GM21360 (cell line): ENCODE results near the gene SLC22A31.

Source experiments
- ATAC-seq: cut with Tn5 transposase; IDR thresholded peaks from one replicate; pipeline ENCODE4 v1.9.1; 2021; ENCODE audit warnings: mild to moderate bottlenecking, moderate library complexity; ENCODE audit not compliant: unreplicated experiment

SLC22A31 gene

GRCh38 chr16:89217138-89217387 lies 16.7 kb upstream of the SLC22A31 start:
- ATAC-seq, result no peak

GRCh38 chr16:89216315-89217137 lies 16.2 kb upstream of the SLC22A31 start:
- no peak for ATAC-seq

- no peak for ATAC-seq
Observed at GRCh38 chr16:89210904-89211515, 10.7 kb upstream of the SLC22A31 start.

- no peak for ATAC-seq
Observed at GRCh38 chr16:89210165-89210903, 10.0 kb upstream of the SLC22A31 start.

GRCh38 chr16:89209522-89210044 lies 9.2 kb upstream of the SLC22A31 start:
- no peak for ATAC-seq

- ATAC-seq, result no peak
Observed at GRCh38 chr16:89207993-89208392, 7.7 kb upstream of the SLC22A31 start.

GRCh38 chr16:89202422-89203215 lies 2.3 kb upstream of the SLC22A31 start:
- no peak for ATAC-seq

- ATAC-seq, result no peak
Observed at GRCh38 chr16:89201439-89202377, 1.4 kb upstream of the SLC22A31 start.

- ATAC-seq, result no peak
Observed at GRCh38 chr16:89200850-89201411, 594 bp upstream of the SLC22A31 start.

- ATAC-seq, result no peak
Observed at GRCh38 chr16:89199241-89200123, 855 bp downstream of the SLC22A31 start.

- no peak for ATAC-seq
Observed at GRCh38 chr16:89198417-89199240, 1.7 kb downstream of the SLC22A31 start.

GRCh38 chr16:89197633-89198416 lies 2.5 kb downstream of the SLC22A31 start:
- ATAC-seq, result no peak

- no peak for ATAC-seq
Observed at GRCh38 chr16:89197033-89197632, 3.2 kb downstream of the SLC22A31 start.

- no peak for ATAC-seq
Observed at GRCh38 chr16:89195521-89196171, 4.7 kb downstream of the SLC22A31 start.

GRCh38 chr16:89194340-89195311 lies 5.7 kb downstream of the SLC22A31 start:
- ATAC-seq, result no peak
